PFSK-1 (cell line): ENCODE measurements around the gene ABCB1.

Experiments
- POLR2AphosphoS5 ChIP-seq: IDR thresholded peaks from 2 replicates; pipeline ENCODE4 v1.6.1; 2012; ENCODE audit warnings: low read depth, mild to moderate bottlenecking, control low read depth, low read length, moderate library complexity
- TAF1 ChIP-seq: IDR thresholded peaks from 2 replicates; pipeline ENCODE4 v1.6.1; 2012; ENCODE audit warnings: low read length, control low read depth, borderline replicate concordance; ENCODE audit not compliant: insufficient read depth

DNA sequence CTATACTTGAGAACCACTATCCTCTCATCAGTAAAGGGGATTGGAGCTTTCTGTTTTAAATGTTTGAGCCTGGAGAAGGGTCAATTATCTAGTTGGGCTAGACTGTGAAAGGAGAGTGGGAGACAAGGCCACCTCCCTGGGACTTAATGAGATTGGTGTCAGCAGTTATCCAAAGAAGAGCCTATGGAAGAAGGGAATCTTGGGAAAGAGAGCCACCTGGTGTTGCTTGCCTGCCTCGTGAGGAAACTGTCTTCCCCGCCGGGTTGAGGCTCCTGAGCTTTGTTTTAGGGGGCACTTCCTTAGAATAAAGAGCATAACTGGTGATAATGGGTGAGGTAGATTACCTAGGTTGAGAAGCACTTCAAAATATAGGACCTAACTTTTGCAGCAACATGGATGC is 93.2 kb downstream of the ABCB1 start:
- TF ChIP-seq POLR2AphosphoS5 = no peak
- no peak for TF ChIP-seq TAF1
